Adrenal gland (tissue), 5 donors: ENCODE results near the gene OR9A4.

Experiments used
- POLR2A ChIP-seq, 2 donors: fragments of 450-650 bp; IDR thresholded peaks; one replicate each; pipeline ENCODE4 v1.6.1; 2017; ENCODE audit warnings: antibody characterized with exemption in 2 of 2, mild to moderate bottlenecking in 2 of 2, moderate library complexity in 1 of 2
- TF ChIP-seq, protein P1 (sequence below), 6 experiments: fragments of 450-650 bp in 4 of 6; fragments of 200-600 bp in 2 of 6; sonication (generic) in 1 of 6; IDR thresholded peaks; 1 replicate in 5 of 6; 2 replicates in 1 of 6; pipeline versions ENCODE4 v1.5.1 to v1.8.0; 2016 to 2021; ENCODE audit warnings: antibody characterized with exemption in 6 of 6, mild to moderate bottlenecking in 2 of 6, moderate library complexity in 1 of 6
- donor health status: DM: no; HTN: no; CAD: no.

DNA sequence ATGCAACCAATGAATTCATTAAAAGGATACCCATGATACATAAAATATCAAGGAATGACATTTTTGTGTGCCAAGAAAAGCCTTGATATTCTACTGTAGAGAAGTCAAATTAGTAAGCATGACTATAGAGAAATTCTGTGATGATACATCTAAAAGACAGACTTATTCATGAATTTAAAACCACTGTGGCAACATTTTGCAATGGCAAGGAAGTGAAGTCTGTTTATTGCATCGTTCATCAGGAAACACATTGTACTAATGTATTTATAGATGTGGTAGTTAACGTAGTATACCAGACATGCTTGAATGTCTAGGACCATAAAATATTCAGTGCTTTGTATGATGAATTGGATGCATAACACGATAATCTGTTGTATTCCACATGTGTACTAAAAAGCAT lies 39.9 kb downstream of the OR9A4 start:
- TF ChIP-seq, protein P1, sequence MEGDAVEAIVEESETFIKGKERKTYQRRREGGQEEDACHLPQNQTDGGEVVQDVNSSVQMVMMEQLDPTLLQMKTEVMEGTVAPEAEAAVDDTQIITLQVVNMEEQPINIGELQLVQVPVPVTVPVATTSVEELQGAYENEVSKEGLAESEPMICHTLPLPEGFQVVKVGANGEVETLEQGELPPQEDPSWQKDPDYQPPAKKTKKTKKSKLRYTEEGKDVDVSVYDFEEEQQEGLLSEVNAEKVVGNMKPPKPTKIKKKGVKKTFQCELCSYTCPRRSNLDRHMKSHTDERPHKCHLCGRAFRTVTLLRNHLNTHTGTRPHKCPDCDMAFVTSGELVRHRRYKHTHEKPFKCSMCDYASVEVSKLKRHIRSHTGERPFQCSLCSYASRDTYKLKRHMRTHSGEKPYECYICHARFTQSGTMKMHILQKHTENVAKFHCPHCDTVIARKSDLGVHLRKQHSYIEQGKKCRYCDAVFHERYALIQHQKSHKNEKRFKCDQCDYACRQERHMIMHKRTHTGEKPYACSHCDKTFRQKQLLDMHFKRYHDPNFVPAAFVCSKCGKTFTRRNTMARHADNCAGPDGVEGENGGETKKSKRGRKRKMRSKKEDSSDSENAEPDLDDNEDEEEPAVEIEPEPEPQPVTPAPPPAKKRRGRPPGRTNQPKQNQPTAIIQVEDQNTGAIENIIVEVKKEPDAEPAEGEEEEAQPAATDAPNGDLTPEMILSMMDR (IDR thresholded peaks at IDR 0.05): no peak
- no peak for TF ChIP-seq POLR2A (IDR thresholded peaks at IDR 0.05)
